SH-SY5Y (cell line): ENCODE data around the gene G3BP1.

Experiments used
- GATA2 ChIP-seq: IDR thresholded peaks from 2 replicates; pipeline ENCODE4 v1.6.1; 2011; ENCODE audit warnings: mild to moderate bottlenecking, low read depth, low read length
- GATA3 ChIP-seq: IDR thresholded peaks from 2 replicates; pipeline ENCODE4 v1.6.1; 2011; ENCODE audit warnings: low read depth, mild to moderate bottlenecking, low read length, moderate library complexity

DNA sequence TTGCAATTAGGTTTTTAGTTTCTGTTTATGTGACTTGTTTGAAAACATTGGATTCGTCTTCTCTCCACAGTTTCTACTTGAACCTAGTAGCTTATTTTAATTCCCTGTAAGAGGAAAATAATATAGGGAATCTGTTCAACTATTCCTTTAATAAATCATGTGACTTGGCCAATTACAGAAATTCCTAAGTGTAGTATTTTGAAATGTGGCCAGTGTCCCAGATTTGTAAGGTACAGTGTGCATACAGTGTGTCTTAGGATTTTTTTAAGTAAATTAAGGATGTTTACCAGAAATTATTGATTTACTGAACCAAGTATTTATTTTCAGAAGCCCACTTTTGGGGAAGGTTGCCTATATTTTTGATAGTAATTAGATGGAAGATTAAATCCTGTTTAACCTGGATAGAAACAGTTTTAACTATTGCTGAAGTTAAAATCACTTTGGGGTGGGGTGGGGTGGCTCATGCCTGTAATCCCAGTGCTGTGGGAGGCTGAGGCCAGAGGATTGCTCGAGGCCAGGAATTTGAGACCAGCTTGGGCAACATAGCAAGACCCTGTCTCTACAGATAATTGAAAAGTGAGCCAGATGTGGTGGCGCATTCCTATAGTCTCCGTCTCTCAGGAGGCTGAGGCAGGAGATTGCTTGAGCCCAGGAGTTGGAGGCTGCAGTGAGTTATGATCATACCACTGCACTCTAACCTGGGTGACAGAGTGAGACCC is 36.9 kb downstream of the G3BP1 start:
- TF ChIP-seq GATA2: no peak
- TF ChIP-seq GATA3: no peak
